ENCODE data around the gene CARD8.
"Not testable (repeated sequence)": the region's sequence is repeated elsewhere in the genome, so short reads cannot be mapped to it uniquely, and the experiment has no call there.

CARD8 gene

GRCh38 chr19:48248081-48248833, 7.5 kb downstream of the CARD8 start:
- DNase-seq (ENCODE audit: low read depth), result no peak
- TF ChIP-seq, protein P1, sequence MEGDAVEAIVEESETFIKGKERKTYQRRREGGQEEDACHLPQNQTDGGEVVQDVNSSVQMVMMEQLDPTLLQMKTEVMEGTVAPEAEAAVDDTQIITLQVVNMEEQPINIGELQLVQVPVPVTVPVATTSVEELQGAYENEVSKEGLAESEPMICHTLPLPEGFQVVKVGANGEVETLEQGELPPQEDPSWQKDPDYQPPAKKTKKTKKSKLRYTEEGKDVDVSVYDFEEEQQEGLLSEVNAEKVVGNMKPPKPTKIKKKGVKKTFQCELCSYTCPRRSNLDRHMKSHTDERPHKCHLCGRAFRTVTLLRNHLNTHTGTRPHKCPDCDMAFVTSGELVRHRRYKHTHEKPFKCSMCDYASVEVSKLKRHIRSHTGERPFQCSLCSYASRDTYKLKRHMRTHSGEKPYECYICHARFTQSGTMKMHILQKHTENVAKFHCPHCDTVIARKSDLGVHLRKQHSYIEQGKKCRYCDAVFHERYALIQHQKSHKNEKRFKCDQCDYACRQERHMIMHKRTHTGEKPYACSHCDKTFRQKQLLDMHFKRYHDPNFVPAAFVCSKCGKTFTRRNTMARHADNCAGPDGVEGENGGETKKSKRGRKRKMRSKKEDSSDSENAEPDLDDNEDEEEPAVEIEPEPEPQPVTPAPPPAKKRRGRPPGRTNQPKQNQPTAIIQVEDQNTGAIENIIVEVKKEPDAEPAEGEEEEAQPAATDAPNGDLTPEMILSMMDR (conservative IDR thresholded peaks at IDR 0.05; ENCODE audit: low read depth, low read length), result no peak
- no peak overlapping the region for H3K4me3 ChIP-seq (ENCODE audit: low read depth, low read length)

DNA sequence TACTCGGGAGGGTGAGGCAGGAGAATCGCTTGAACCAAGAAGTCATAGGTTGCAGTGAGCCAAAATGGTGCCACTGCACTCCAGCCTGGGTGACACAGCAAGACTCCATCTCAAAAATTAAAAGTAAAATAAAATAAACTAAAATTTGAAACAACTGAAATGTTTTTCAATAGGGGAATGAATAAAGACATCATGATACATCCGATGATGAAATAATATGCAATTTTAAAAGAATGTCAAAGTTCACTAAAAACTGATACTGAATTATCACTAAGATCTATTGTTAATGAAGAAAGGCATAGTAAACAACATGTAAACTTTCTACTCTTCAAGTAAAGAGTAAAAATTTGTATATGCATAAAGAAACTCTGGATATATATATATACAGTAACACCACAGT, 8.5 kb downstream of the CARD8 start:
- H3K4me3 ChIP-seq (ENCODE audit: low read depth, low read length), result no peak overlapping the region
- DNase-seq (ENCODE audit: low read depth), result no peak
- TF ChIP-seq, protein P1 (conservative IDR thresholded peaks at IDR 0.05; ENCODE audit: low read depth, low read length), result no peak

DNA sequence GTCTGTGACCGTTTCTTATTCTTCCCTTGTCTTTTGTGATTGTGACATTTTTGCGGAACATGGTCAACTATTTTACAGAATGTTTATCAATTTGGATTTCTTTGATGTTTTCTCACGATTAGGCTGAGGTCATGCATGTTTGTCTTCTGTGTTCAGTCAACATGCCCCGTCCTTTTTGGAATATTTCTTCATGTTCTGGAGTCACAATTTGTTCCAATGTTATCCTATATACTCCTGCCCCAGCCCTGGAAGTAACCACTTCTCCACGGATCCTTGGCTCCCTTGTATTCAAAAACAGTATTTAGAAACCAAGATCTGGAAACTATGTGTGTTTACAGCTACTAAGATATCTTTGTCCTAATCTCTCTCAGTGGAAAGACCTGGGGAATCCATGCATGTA, 9.6 kb downstream of the CARD8 start:
- DNase-seq (ENCODE audit: low read depth), result no peak
- no peak overlapping the region for H3K4me3 ChIP-seq (ENCODE audit: low read depth, low read length)
- TF ChIP-seq, protein P1 (conservative IDR thresholded peaks at IDR 0.05; ENCODE audit: low read depth, low read length), result no peak

GRCh38 chr19:48244281-48244680, 11.4 kb downstream of the CARD8 start:
- TF ChIP-seq, protein P1 (conservative IDR thresholded peaks at IDR 0.05; ENCODE audit: low read depth, low read length), result no peak
- peak; percentile 25 for DNase-seq (ENCODE audit: low read depth)
- H3K4me3 ChIP-seq (ENCODE audit: low read depth, low read length), result no peak overlapping the region

DNA sequence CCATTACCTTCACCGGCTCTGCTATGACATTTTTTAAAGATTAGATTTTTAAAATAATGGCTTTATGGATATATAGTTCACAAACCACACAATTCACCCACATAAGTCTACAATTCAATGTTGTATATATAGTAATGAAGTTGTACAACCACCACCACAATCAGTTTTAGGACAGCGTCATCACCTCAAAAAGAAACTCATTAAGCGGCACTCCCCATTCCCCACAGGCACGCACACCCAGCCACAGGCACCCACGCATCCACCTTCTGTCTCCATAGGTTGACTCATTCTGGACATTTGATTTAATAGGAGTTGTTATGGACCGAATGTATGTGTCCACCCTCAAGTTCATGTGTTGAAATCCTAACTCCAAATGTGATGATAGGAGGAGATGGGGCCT, 13.9 kb downstream of the CARD8 start:
- not testable (repeated sequence) for H3K4me3 ChIP-seq (ENCODE audit: low read depth, low read length); DNase-seq (ENCODE audit: low read depth)

DNA sequence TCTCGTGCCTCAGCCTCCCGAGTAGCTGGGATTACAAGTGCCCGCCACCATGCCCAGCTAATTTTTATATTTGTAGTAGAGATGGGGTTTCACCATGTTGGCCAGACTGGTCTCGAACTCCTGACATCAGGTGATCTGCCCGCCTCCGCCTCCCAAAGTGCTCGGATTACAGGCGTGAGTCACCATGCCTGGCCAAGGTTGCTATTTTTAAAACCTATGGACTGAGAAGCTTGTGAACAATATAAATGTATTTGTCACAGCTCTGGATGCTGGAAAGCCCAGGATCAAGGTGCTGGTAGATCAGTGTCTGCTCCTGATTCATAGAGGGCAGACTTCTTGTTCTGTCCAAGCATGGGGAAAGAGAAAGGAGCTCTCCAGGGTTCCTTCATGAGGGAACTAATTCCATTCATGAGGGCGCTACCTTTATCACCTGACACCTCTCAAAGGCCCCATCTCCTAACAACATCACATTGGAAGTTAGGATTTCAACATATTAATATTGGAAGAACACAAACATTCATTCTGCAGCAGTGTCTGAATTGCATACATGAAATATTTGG, 16.1 kb downstream of the CARD8 start:
- DNase-seq (ENCODE audit: low read depth), result peak; percentile 28
- H3K4me3 ChIP-seq (ENCODE audit: low read depth, low read length), result no peak overlapping the region
- TF ChIP-seq, protein P1 (conservative IDR thresholded peaks at IDR 0.05; ENCODE audit: low read depth, low read length), result no peak

GRCh38 chr19:48239120-48239519, 16.6 kb downstream of the CARD8 start:
- TF ChIP-seq, protein P1 (conservative IDR thresholded peaks at IDR 0.05; ENCODE audit: low read depth, low read length), result no peak
- DNase-seq (ENCODE audit: low read depth), result no peak
- no peak overlapping the region for H3K4me3 ChIP-seq (ENCODE audit: low read depth, low read length)
